Measurements from ENCODE around the gene SAMD14. TPM values are rescaled to one million over a fixed set of nuclear protein-coding genes. Genes with fewer than 3 reads are reported as not detected.
A peak's percentile ranks its signal among the peaks of the same experiment; 100 is the strongest.

Gene SAMD14
- total and polyA plus RNA-seq, 2 of the 4 experiments (the other 2 are of a cell fraction) = 1.4 to 6.2 TPM

DNA sequence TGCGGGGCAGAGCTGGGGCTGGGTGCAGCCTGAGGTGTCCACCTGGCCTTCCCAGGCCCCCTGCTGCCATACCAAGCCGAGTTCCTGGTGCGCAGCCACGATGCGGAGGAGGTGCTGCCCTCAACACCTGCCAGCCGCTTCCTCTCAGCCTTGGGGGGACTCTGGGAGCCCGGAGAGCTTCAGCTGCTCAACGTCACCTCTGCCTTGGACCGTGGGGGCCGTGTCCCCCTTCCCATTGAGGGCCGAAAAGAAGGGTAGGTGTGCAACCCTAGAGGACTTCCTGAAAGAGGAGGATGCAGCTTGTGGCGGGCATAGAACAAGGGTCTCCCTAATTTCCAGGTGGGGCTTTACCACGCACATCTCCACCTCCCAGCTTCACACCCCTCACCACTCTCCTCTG lies 38.4 kb upstream of the SAMD14 start (continued):
- no peak for TF ChIP-seq MAFK (IDR thresholded peaks at IDR 0.05; ENCODE audit: low read depth, low read length)

DNA sequence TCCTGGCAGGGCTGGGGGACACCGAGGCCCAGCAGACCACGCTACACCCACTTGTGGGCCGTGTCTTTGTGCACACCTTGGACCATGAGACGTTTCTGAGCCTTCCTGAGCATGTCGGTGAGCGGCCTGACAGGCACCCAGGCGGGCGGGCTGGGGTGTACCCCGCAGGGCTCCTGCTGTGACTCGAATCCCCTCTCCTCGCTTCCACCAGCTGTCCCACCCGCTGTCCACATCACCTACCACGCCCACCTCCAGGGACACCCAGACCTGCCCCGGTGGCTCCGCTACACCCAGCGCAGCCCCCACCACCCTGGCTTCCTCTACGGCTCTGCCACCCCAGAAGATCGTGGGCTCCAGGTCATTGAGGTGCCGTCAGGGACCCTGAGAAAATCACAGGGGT lies 37.4 kb upstream of the SAMD14 start:
- Histone ChIP-seq H2AFZ (replicated peaks; ENCODE audit: low read length, poor library complexity) (no peak overlapping the region), H3K4ac (ENCODE audit: low read depth, low read length) (no peak overlapping the region; the same call in 1 of the 2 replicates), H3K36me3 (ENCODE audit: control insufficient read depth, insufficient read depth, low read length) (no peaks in the 10 kb centered on the region), H4K5ac (ENCODE audit: low read depth, low read length) (no peak overlapping the region), H3K9me3 (ENCODE audit: control insufficient read depth, insufficient read depth, low read length) (no peaks in the 10 kb centered on the region), H3K79me1 (ENCODE audit: low read depth in 1 of 2, low read length in 2 of 2) (peaks cover 0 to 4% of the 10 kb centered on the region in 2 experiments; a peak in 1 of 4 replicates), H3K9me1 (ENCODE audit: insufficient read depth, low read length) (peaks cover 7% of the 10 kb centered on the region; the same call in 1 of the 2 replicates), H3K4me1 (ENCODE audit: control insufficient read depth, insufficient read depth, low read length) (no peaks in the 10 kb centered on the region), H2BK120ac (ENCODE audit: low read depth, low read length) (0 out of 2 replicates have a peak overlapping the region, but pooled peaks have one; percentile 22), H2BK5ac (ENCODE audit: low read depth, low read length, poor library complexity, severe bottlenecking) (no peak overlapping the region), H2AK5ac (ENCODE audit: low read depth, low read length) (peak overlapping the region; percentile 84; the same call in 1 of the 2 replicates), H3K14ac (replicated peaks; ENCODE audit: low read depth, low read length) (no peak overlapping the region), H2BK15ac (ENCODE audit: low read depth, low read length) (no peak overlapping the region), H3K56ac (ENCODE audit: extremely low read depth, insufficient read depth, low read length) (no peak overlapping the region), H3K4me2 (ENCODE audit: low read depth, low read length) (no peak overlapping the region), H4K8ac (ENCODE audit: low read depth in 2 of 2, low read length in 2 of 2) (no peak overlapping the region), H3K4me3 (ENCODE audit: insufficient read depth, low read depth, low read length) (no peak overlapping the region), H3K18ac (ENCODE audit: low read depth, low read length) (no peak overlapping the region), H3K27me3 (ENCODE audit: control insufficient read depth, insufficient read depth, low read length) (no peaks in the 10 kb centered on the region), H3K9ac (ENCODE audit: low read depth, low read length) (no peak overlapping the region), H4K91ac (ENCODE audit: insufficient read depth, low read depth, low read length) (no peak overlapping the region), H4K20me1 (ENCODE audit: insufficient read depth, low read length) (no peaks in the 10 kb centered on the region), H2BK20ac (ENCODE audit: low read depth, low read length) (no peak overlapping the region), H2AK9ac (replicated peaks; ENCODE audit: low read depth, low read length, poor library complexity) (peak overlapping the region; percentile 55), H3K23ac (ENCODE audit: low read depth, low read length) (no peak overlapping the region), H3K27ac (ENCODE audit: insufficient read depth, low read length) (no peak overlapping the region)
- DNase-seq = no peak
- no peak for ATAC-seq (ENCODE audit: low read depth)
- WGBS, 2 experiments (ENCODE audit: extremely low coverage in 2 of 2, insufficient read length in 1 of 2) = 84% methylated on average over 7 of the region's 19 CpGs; no CpG with 5 or more reads in 1 of the 2 experiments
- TF ChIP-seq, protein P1, sequence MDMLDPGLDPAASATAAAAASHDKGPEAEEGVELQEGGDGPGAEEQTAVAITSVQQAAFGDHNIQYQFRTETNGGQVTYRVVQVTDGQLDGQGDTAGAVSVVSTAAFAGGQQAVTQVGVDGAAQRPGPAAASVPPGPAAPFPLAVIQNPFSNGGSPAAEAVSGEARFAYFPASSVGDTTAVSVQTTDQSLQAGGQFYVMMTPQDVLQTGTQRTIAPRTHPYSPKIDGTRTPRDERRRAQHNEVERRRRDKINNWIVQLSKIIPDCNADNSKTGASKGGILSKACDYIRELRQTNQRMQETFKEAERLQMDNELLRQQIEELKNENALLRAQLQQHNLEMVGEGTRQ (IDR thresholded peaks at IDR 0.05; ENCODE audit: low read depth, low read length) = no peak
- TF ChIP-seq, protein P2, sequence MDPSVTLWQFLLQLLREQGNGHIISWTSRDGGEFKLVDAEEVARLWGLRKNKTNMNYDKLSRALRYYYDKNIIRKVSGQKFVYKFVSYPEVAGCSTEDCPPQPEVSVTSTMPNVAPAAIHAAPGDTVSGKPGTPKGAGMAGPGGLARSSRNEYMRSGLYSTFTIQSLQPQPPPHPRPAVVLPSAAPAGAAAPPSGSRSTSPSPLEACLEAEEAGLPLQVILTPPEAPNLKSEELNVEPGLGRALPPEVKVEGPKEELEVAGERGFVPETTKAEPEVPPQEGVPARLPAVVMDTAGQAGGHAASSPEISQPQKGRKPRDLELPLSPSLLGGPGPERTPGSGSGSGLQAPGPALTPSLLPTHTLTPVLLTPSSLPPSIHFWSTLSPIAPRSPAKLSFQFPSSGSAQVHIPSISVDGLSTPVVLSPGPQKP (IDR thresholded peaks at IDR 0.05; ENCODE audit: borderline replicate concordance, low read depth, low read length) = no peak
- POLR2A ChIA-PET (ENCODE audit: unreplicated experiment) = interaction anchor here (1.2 kb wide), 1 partner anchor 34 kb away, joined by 3 read pairs; no protein-coding TSS in a partner anchor
- dilution Hi-C loops (cut with HindIII; ENCODE audit: low sequenced_read_pairs, unreplicated experiment) = no loop called here
- intact Hi-C loops (cut with micrococcal nuclease) = no loop called here
- BruUV-seq (replicated peaks) = no TSS peak
- in situ Hi-C loops (cut with MboI; ENCODE audit: low sequenced_read_pairs) = no loop called here
- CTCF ChIA-PET = no interaction called here
